Measurements from ENCODE around the gene JCAD.

- TF ChIP-seq CTCF (IDR thresholded peaks at IDR 0.05) (no peak), SIN3A (IDR thresholded peaks at IDR 0.05; ENCODE audit: borderline replicate concordance, low read depth, low read length) (no peak), FOXJ3 (CRISPR knock-in tag; IDR thresholded peaks at IDR 0.05) (no peak), EZH2phosphoT487 (IDR thresholded peaks at IDR 0.05; ENCODE audit: borderline replicate concordance, low read depth) (no peak), USF1 (IDR thresholded peaks at IDR 0.05; ENCODE audit: borderline replicate concordance, low read depth) (no peak), REST (IDR thresholded peaks at IDR 0.05; ENCODE audit: low read depth, low read length) (no peak), RCOR1 (IDR thresholded peaks at IDR 0.05; ENCODE audit: low read length) (no peak), POLR2AphosphoS5 (IDR thresholded peaks at IDR 0.05; ENCODE audit: low read depth, low read length) (no peak), EP300 (IDR thresholded peaks at IDR 0.05; ENCODE audit: borderline replicate concordance in 1 of 2, low read depth in 1 of 2, low read length in 1 of 2) (no peak), TAF1 (IDR thresholded peaks at IDR 0.05; ENCODE audit: borderline replicate concordance, low read depth, low read length) (no peak), CHD2 (IDR thresholded peaks at IDR 0.05; ENCODE audit: low read length, partially characterized antibody) (no peak), ZBTB33 (IDR thresholded peaks at IDR 0.05; ENCODE audit: borderline replicate concordance, low read depth) (no peak), YY1 (IDR thresholded peaks at IDR 0.05; ENCODE audit: low read depth) (no peak)
Observed at GRCh38 chr10:29987471-29987870, 71.9 kb downstream of the JCAD start.
